Caco-2 (cell line): ENCODE results near the gene RAB35. TPM values are rescaled to one million over a fixed set of nuclear protein-coding genes. Genes with fewer than 3 reads are reported as not detected.

Experiments used
- BruUV-seq: library from RNA; stranded (reverse); fragments of 400-500 nt; replicated peaks from 2 replicates; lab custom pipeline; 2021; lab: Mats Ljungman, UMichigan
- CTCF ChIA-PET: fragments of 300-600 bp; sonication (Branson Sonifier 250); formaldehyde crosslinking; loops from one replicate; lab custom pipeline; 2022; ENCODE audit warnings: antibody characterized with exemption; lab: Charles Lee
- POLR2A ChIA-PET: fragments of 300-600 bp; sonication (Branson Sonifier 250); formaldehyde crosslinking; loops from one replicate; lab custom pipeline; 2022; ENCODE audit warnings: antibody characterized with exemption; lab: Charles Lee
- DNase-seq, 2 experiments: peaks; one replicate each; pipeline versions ENCODE4 v3.0.0 to v3.0.0-alpha.2; 2020 to 2022
- H3K27me3 ChIP-seq: replicated peaks from 2 replicates; pipeline ENCODE4 v1.6.0; 2011; ENCODE audit warnings: low read length; ENCODE audit not compliant: control insufficient read depth, insufficient read depth
- H3K36me3 ChIP-seq: 2 replicates; pipeline ENCODE4 v1.5.1; 2011; ENCODE audit warnings: low read length; ENCODE audit not compliant: control insufficient read depth, insufficient read depth
- H3K4me1 ChIP-seq: fragments of 250-450 bp; sonication (Bioruptor Pico); 2 replicates; pipeline ENCODE4 v1.5.1; 2020; ENCODE audit warnings: mild to moderate bottlenecking
- H3K4me3 ChIP-seq: 2 replicates; pipeline ENCODE4 v1.5.1; 2011; ENCODE audit warnings: low read depth, mild to moderate bottlenecking, control low read depth, low read length
- H3K9me3 ChIP-seq: fragments of 250-450 bp; sonication (Bioruptor Pico); 2 replicates; pipeline ENCODE4 v1.5.1; 2020; ENCODE audit warnings: mild to moderate bottlenecking, moderate library complexity
- H3K27ac Mint-ChIP-seq: one replicate; pipeline ENCODE4 v1.8.0; 2022; ENCODE audit warnings: mixed read lengths; ENCODE audit not compliant: unreplicated experiment
- H3K27me3 Mint-ChIP-seq: one replicate; pipeline ENCODE4 v1.8.0; 2022; ENCODE audit warnings: mixed read lengths; ENCODE audit not compliant: insufficient read depth, unreplicated experiment
- H3K36me3 Mint-ChIP-seq: one replicate; pipeline ENCODE4 v1.8.0; 2022; ENCODE audit warnings: mild to moderate bottlenecking, mixed read lengths; ENCODE audit not compliant: insufficient read depth, unreplicated experiment
- H3K4me1 Mint-ChIP-seq: one replicate; pipeline ENCODE4 v1.8.0; 2022; ENCODE audit warnings: low read depth, mixed read lengths; ENCODE audit not compliant: unreplicated experiment
- H3K4me3 Mint-ChIP-seq: one replicate; pipeline ENCODE4 v1.8.0; 2022; ENCODE audit warnings: mild to moderate bottlenecking, moderate library complexity, mixed read lengths; ENCODE audit not compliant: unreplicated experiment
- H3K9me3 Mint-ChIP-seq: one replicate; pipeline ENCODE4 v1.8.0; 2022; ENCODE audit warnings: mixed read lengths; ENCODE audit not compliant: unreplicated experiment
- intact Hi-C: fragments of 100-400 bp; cut with micrococcal nuclease; formaldehyde crosslinking; loops from one replicate; pipeline ENCODE4 v1.10.0; 2022; ENCODE audit not compliant: unreplicated experiment
- total RNA-seq: library from RNA; stranded (reverse); gene quantifications from 2 replicates; pipeline ENCODE4 v1.2.3, GENCODE V29; 2022
- TF ChIP-seq, protein P1 (sequence below), 2 experiments: fragments of 200-600 bp in 1 of 2; IDR thresholded peaks; 1 replicate in 1 of 2; 2 replicates in 1 of 2; pipeline versions ENCODE4 v1.5.1 to v1.8.0; 2011 to 2022; ENCODE audit warnings: antibody characterized with exemption in 1 of 2, control low read depth in 1 of 2, inconsistent platforms in 1 of 2, low read depth in 1 of 2, low read length in 1 of 2, mild to moderate bottlenecking in 1 of 2, moderate library complexity in 1 of 2; ENCODE audit not compliant: insufficient read depth in 1 of 2, severe bottlenecking in 1 of 2, unreplicated experiment in 1 of 2

Gene RAB35
- total RNA-seq, 1 experiment from 2014 or later, result 72.0 TPM

GRCh38 chr12:120140603-120141002 lies 24.1 kb upstream of the RAB35 start:
- no peaks in the 10 kb centered on the region for H3K4me1 Mint-ChIP-seq
- no peak overlapping the region for H3K4me3 Mint-ChIP-seq
- Histone ChIP-seq H3K4me3 (no peak overlapping the region), H3K9me3 (no peaks in the 10 kb centered on the region), H3K4me1 (no peaks in the 10 kb centered on the region), H3K36me3 (peaks cover 7% of the 10 kb centered on the region), H3K27me3 (no peaks in the 10 kb centered on the region)
- intact Hi-C loops, result no loop called here
- no peaks in the 10 kb centered on the region for H3K27me3 Mint-ChIP-seq
- DNase-seq, result no peak
- peaks cover 86% of the 10 kb centered on the region for H3K36me3 Mint-ChIP-seq
- POLR2A ChIA-PET, result no interaction called here
- no peak overlapping the region for H3K27ac Mint-ChIP-seq
- TF ChIP-seq, protein P1, sequence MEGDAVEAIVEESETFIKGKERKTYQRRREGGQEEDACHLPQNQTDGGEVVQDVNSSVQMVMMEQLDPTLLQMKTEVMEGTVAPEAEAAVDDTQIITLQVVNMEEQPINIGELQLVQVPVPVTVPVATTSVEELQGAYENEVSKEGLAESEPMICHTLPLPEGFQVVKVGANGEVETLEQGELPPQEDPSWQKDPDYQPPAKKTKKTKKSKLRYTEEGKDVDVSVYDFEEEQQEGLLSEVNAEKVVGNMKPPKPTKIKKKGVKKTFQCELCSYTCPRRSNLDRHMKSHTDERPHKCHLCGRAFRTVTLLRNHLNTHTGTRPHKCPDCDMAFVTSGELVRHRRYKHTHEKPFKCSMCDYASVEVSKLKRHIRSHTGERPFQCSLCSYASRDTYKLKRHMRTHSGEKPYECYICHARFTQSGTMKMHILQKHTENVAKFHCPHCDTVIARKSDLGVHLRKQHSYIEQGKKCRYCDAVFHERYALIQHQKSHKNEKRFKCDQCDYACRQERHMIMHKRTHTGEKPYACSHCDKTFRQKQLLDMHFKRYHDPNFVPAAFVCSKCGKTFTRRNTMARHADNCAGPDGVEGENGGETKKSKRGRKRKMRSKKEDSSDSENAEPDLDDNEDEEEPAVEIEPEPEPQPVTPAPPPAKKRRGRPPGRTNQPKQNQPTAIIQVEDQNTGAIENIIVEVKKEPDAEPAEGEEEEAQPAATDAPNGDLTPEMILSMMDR (IDR thresholded peaks at IDR 0.05; ENCODE audit: insufficient read depth in 1 of 2, low read depth in 1 of 2, low read length in 1 of 2, severe bottlenecking in 1 of 2, unreplicated experiment in 1 of 2), result no peak
- BruUV-seq, result no TSS peak
- H3K9me3 Mint-ChIP-seq, result no peaks in the 10 kb centered on the region
- CTCF ChIA-PET, result no interaction called here

DNA sequence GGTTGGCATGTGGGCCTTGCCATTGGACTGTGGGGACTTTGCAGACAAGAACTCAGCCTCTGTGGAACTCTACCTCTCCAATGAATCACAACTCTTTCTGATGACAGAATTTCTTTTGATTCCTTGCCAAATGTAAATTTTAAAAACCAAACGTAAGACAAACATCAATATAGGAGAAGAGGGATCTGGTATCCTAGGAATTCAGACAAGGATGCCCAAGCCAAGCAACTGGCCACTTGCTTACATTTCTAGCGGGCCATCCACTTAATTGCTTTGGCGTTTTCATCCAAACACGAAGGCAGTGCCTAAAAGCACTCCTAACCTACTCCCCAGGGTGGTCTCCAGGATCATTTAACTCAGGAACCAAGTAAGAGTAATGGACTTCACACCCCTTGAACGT lies 23.4 kb upstream of the RAB35 start:
- Histone ChIP-seq H3K36me3 (peaks cover 7% of the 10 kb centered on the region), H3K9me3 (no peaks in the 10 kb centered on the region), H3K27me3 (no peaks in the 10 kb centered on the region), H3K4me1 (no peaks in the 10 kb centered on the region), H3K4me3 (no peak overlapping the region)
- Mint-ChIP-seq H3K4me3 (no peak overlapping the region), H3K27ac (no peak overlapping the region), H3K4me1 (no peaks in the 10 kb centered on the region), H3K27me3 (no peaks in the 10 kb centered on the region), H3K9me3 (no peaks in the 10 kb centered on the region), H3K36me3 (peaks cover 92% of the 10 kb centered on the region)
- no peak for DNase-seq
- intact Hi-C loops, result no loop called here
- BruUV-seq, result no TSS peak
- POLR2A ChIA-PET, result no interaction called here
- TF ChIP-seq, protein P1 (IDR thresholded peaks at IDR 0.05; ENCODE audit: insufficient read depth in 1 of 2, low read depth in 1 of 2, low read length in 1 of 2, severe bottlenecking in 1 of 2, unreplicated experiment in 1 of 2), result no peak
- CTCF ChIA-PET, result no interaction called here

DNA sequence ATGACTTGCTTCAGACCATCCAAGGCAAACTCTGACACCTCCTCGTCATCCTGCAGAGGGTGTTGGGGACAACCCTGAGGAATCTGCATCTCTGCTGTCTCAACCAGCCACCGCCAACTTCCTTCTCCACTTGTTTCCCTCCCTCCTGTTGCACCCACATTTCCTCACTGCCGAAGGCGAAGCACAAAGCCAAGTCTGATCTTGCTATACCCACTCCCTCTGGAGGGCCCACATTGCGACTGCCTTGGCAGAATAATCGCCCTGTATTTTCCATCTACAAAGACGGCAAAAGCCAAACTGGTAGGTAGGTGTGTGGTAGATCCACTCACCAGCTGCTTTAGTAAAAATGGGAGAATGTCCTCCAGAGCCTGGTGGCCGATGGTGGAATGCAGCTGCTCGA lies 21.8 kb upstream of the RAB35 start:
- Mint-ChIP-seq H3K36me3 (peaks cover 94% of the 10 kb centered on the region), H3K4me3 (no peak overlapping the region), H3K27me3 (no peaks in the 10 kb centered on the region), H3K27ac (no peak overlapping the region), H3K4me1 (no peaks in the 10 kb centered on the region), H3K9me3 (no peaks in the 10 kb centered on the region)
- Histone ChIP-seq H3K27me3 (no peaks in the 10 kb centered on the region), H3K36me3 (peaks cover 5% of the 10 kb centered on the region), H3K4me1 (no peaks in the 10 kb centered on the region), H3K9me3 (no peaks in the 10 kb centered on the region), H3K4me3 (no peak overlapping the region)
- no peak for DNase-seq
- TF ChIP-seq, protein P1 (IDR thresholded peaks at IDR 0.05; ENCODE audit: insufficient read depth in 1 of 2, low read depth in 1 of 2, low read length in 1 of 2, severe bottlenecking in 1 of 2, unreplicated experiment in 1 of 2), result no peak
- CTCF ChIA-PET, result interaction anchor here (0.6 kb wide), 1 partner anchor 9 kb away, joined by 4 read pairs; no protein-coding TSS in a partner anchor
- no TSS peak for BruUV-seq
- POLR2A ChIA-PET, result no interaction called here
- intact Hi-C loops, result no loop called here
